Panc1 (cell line): Measurements from ENCODE around the gene KIF21B. TPM values are rescaled to one million over a fixed set of nuclear protein-coding genes. Genes with fewer than 3 reads are reported as not detected.

Experiments used
- ATAC-seq: fragments of 200-7000 bp; cut with Tn5 transposase; 2 replicates; pipeline ENCODE4 v1.9.1; 2020; ENCODE audit warnings: mild to moderate bottlenecking, moderate library complexity
- BruUV-seq: library from RNA; stranded (reverse); fragments of 400-500 nt; replicated peaks from 2 replicates; lab custom pipeline; 2021; lab: Mats Ljungman, UMichigan
- CTCF ChIA-PET: fragments of 300-600 bp; sonication (Branson Sonifier 250); formaldehyde crosslinking; loops from one replicate; lab custom pipeline; 2022; ENCODE audit warnings: antibody characterized with exemption; lab: Charles Lee
- POLR2A ChIA-PET: fragments of 300-600 bp; sonication (Branson Sonifier 250); formaldehyde crosslinking; loops from one replicate; lab custom pipeline; 2022; ENCODE audit warnings: antibody characterized with exemption; lab: Charles Lee
- DNase-seq: peaks from one replicate; pipeline ENCODE4 v3.0.0-alpha.2; 2010; ENCODE audit warnings: low read depth, low spot score
- H3K27ac ChIP-seq: 2 replicates; pipeline ENCODE4 v1.5.1; 2011; ENCODE audit warnings: mild to moderate bottlenecking, low read length, inconsistent platforms
- H3K27me3 ChIP-seq: fragments of 200-500 bp; sonication (Bioruptor generic); 2 replicates; pipeline ENCODE4 v1.6.0; 2014; ENCODE audit warnings: low read length, inconsistent platforms; ENCODE audit not compliant: control insufficient read depth, insufficient read depth
- H3K36me3 ChIP-seq: fragments of 200-500 bp; sonication (Bioruptor generic); 2 replicates; pipeline ENCODE4 v1.5.1; 2014; ENCODE audit warnings: inconsistent platforms, mild to moderate bottlenecking, low read length, moderate library complexity; ENCODE audit not compliant: control insufficient read depth, insufficient read depth
- H3K4me1 ChIP-seq: 2 replicates; pipeline ENCODE4 v1.5.1; 2011; ENCODE audit warnings: inconsistent platforms, mild to moderate bottlenecking, low read length, moderate library complexity; ENCODE audit not compliant: control insufficient read depth, insufficient read depth
- H3K4me3 ChIP-seq, 2 experiments: 2 replicates each; pipeline ENCODE4 v1.5.1; 2011 to 2012; ENCODE audit warnings: low read depth in 2 of 2, low read length in 2 of 2, mild to moderate bottlenecking in 2 of 2, inconsistent platforms in 1 of 2, moderate library complexity in 1 of 2
- H3K9me3 ChIP-seq: fragments of 200-500 bp; sonication (Bioruptor generic); 2 replicates; pipeline ENCODE4 v1.5.1; 2014; ENCODE audit warnings: low read depth, mild to moderate bottlenecking, inconsistent platforms, low read length, moderate library complexity; ENCODE audit not compliant: control insufficient read depth, insufficient read depth
- CTCF ChIP-seq: fragments of 450-650 bp; IDR thresholded peaks from 2 replicates; pipeline ENCODE4 v1.5.1; 2017; ENCODE audit warnings: mild to moderate bottlenecking
- POLR2AphosphoS5 ChIP-seq: IDR thresholded peaks from 2 replicates; pipeline ENCODE4 v1.6.1; 2012; ENCODE audit warnings: mild to moderate bottlenecking, low read depth, low read length, moderate library complexity
- REST ChIP-seq, 2 experiments: IDR thresholded peaks; 2 replicates each; pipeline ENCODE4 v1.6.1; 2011 to 2012; ENCODE audit warnings: low read depth in 2 of 2, control low read depth in 1 of 2, low read length in 1 of 2, mild to moderate bottlenecking in 1 of 2, moderate library complexity in 1 of 2; ENCODE audit not compliant: insufficient read depth in 1 of 2
- SIN3A ChIP-seq: IDR thresholded peaks from 2 replicates; pipeline ENCODE4 v1.6.1; 2012; ENCODE audit warnings: low read depth, mild to moderate bottlenecking, low read length, moderate library complexity, borderline replicate concordance; ENCODE audit not compliant: insufficient read depth
- TCF7L2 ChIP-seq: IDR thresholded peaks from 2 replicates; pipeline ENCODE4 v1.6.1; 2011; ENCODE audit warnings: mild to moderate bottlenecking, low read depth, low read length, inconsistent platforms
- in situ Hi-C: cut with HindIII; loops from 2 replicates; pipeline ENCODE4 v1.10.0; 2016; ENCODE audit warnings: low sequenced_read_pairs, low pct_unique_long_range_greater_than_20kb
- intact Hi-C: fragments of 100-400 bp; cut with micrococcal nuclease; formaldehyde crosslinking; loops from one replicate; pipeline ENCODE4 v1.10.0; 2022; ENCODE audit not compliant: unreplicated experiment
- total RNA-seq: library from RNA; stranded (reverse); gene quantifications from one replicate; pipeline ENCODE4 v1.2.1, GENCODE V29; 2021; ENCODE audit not compliant: unreplicated experiment

KIF21B gene
- total RNA-seq, 1 experiment from 2014 or later, result 0.46 TPM

- DNase-seq (no peak), ATAC-seq (no peak)
- ChIA-PET CTCF (no interaction called here), POLR2A (no interaction called here)
- no peaks in the 10 kb centered on the region for H3K27me3 ChIP-seq
- intact Hi-C loops (no loop called here), in situ Hi-C loops (no loop called here)
- H3K9me3 ChIP-seq, result no peaks in the 10 kb centered on the region
- no peak for TF ChIP-seq POLR2AphosphoS5
- TF ChIP-seq CTCF, result no peak
- no peak for TF ChIP-seq TCF7L2
- no peak for TF ChIP-seq SIN3A
- TF ChIP-seq REST (IDR thresholded peaks at IDR 0.05; ENCODE audit: insufficient read depth in 1 of 2, low read depth in 2 of 2, low read length in 1 of 2), result no peak
- no peak overlapping the region for H3K27ac ChIP-seq
- no peaks in the 10 kb centered on the region for H3K36me3 ChIP-seq
- H3K4me1 ChIP-seq, result no peaks in the 10 kb centered on the region
- BruUV-seq, result no TSS peak
- H3K4me3 ChIP-seq, result no peak overlapping the region
Observed at GRCh38 chr1:201008666-201009360, 14.7 kb downstream of the KIF21B start.

- H3K4me1 ChIP-seq, result no peaks in the 10 kb centered on the region
- H3K9me3 ChIP-seq, result no peaks in the 10 kb centered on the region
- ATAC-seq, result no peak
- in situ Hi-C loops (no loop called here), intact Hi-C loops (no loop called here)
- TF ChIP-seq REST (IDR thresholded peaks at IDR 0.05; ENCODE audit: insufficient read depth in 1 of 2, low read depth in 2 of 2, low read length in 1 of 2) (no peak), TCF7L2 (no peak), SIN3A (no peak), POLR2AphosphoS5 (no peak)
- POLR2A ChIA-PET, result no interaction called here
- no peak overlapping the region for H3K27ac ChIP-seq
- no peaks in the 10 kb centered on the region for H3K27me3 ChIP-seq
- H3K36me3 ChIP-seq, result no peaks in the 10 kb centered on the region
- CTCF ChIA-PET, result no interaction called here
- no peak for DNase-seq
- H3K4me3 ChIP-seq, result no peak overlapping the region
- BruUV-seq, result no TSS peak
Observed at GRCh38 chr1:201007481-201007880, 16.0 kb downstream of the KIF21B start.
